ENCODE data around the gene CD200.

CD200 gene

DNA sequence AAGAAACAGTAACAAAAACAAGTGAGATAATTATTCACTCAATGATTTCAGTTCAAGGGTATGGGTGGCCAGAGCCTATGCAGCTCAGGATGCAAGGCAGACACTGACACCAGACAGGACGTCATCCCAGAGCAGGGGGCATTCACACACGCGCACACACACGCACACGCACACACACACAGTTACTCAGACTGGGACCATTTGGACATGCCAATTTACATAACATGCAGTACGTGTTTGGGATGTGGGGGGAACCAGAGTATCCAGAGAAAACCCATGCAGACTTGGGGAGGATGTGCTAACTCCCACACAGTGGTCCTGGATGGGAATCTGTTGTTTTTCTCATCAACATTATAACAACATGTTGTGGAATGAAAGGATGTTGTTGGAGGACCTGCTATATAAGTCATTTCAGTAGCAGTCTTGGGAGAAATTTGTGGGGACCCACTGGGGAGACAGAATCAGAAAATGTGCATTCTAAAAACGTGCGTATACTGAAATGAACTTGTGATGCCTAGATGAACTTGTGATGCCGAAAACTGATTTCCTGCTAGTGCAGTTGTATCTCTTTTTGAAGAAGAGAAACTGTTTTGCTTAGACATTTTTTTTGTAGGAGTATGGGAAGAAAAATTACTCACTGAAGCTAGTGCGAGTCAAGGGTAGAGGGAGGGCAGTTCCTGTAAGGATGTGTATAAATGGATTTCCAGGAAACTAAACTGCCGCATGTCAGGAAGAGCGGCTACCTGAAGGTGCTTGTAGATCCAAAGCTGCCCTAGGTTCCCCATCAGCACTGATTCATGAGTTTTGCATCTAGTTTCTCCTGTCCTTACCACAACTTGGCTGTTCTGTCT is 25.2 kb downstream of the CD200 start:
- no peak overlapping the region for H3K27ac ChIP-seq
- TF ChIP-seq, protein P1, sequence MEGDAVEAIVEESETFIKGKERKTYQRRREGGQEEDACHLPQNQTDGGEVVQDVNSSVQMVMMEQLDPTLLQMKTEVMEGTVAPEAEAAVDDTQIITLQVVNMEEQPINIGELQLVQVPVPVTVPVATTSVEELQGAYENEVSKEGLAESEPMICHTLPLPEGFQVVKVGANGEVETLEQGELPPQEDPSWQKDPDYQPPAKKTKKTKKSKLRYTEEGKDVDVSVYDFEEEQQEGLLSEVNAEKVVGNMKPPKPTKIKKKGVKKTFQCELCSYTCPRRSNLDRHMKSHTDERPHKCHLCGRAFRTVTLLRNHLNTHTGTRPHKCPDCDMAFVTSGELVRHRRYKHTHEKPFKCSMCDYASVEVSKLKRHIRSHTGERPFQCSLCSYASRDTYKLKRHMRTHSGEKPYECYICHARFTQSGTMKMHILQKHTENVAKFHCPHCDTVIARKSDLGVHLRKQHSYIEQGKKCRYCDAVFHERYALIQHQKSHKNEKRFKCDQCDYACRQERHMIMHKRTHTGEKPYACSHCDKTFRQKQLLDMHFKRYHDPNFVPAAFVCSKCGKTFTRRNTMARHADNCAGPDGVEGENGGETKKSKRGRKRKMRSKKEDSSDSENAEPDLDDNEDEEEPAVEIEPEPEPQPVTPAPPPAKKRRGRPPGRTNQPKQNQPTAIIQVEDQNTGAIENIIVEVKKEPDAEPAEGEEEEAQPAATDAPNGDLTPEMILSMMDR (IDR thresholded peaks at IDR 0.05), result no peak

DNA sequence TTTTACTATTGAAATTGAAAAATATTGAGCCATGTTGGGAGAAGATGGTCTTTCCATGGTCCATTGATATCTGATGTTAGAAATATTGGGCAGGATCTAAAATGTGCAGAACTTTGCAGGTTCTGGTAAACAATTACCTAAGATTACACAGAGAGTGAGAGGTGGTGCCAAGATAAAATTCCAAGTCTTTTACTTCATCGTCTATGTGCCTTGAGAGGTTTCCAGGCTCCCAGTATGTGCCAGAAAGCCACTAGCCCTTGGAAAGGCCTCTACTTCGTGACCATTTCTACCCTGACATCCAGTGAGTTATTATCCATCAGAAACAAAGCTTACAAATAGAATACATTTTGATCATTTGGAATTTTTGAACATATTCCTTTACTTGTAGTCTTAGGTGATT is 27.6 kb downstream of the CD200 start:
- TF ChIP-seq, protein P1 (IDR thresholded peaks at IDR 0.05), result no peak
- TF ChIP-seq ZFX (IDR thresholded peaks at IDR 0.05; ENCODE audit: borderline replicate concordance), result no peak
- H3K27ac ChIP-seq, result no peak overlapping the region

DNA sequence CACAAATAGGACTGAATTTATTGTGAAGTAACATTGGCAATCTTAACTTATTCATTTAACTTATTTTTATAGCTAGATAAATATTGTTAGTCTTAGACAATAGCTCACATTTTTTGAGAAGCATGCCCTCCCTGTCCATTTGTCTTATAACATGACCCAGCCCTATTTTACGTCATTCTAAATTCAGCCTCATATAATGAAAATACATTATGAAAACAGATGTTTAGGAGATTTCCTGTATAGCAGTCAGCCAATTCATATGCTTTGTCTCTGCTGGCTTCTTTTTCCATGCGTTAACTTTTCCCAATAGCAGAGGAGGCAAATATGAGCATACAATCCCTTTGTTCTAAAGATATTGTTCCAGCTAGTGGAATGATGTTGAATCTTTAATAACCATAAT is 29.3 kb downstream of the CD200 start:
- TF ChIP-seq, protein P1 (IDR thresholded peaks at IDR 0.05), result no peak
- no peak for TF ChIP-seq ZFX (IDR thresholded peaks at IDR 0.05; ENCODE audit: borderline replicate concordance)
- H3K27ac ChIP-seq, result no peak overlapping the region

DNA sequence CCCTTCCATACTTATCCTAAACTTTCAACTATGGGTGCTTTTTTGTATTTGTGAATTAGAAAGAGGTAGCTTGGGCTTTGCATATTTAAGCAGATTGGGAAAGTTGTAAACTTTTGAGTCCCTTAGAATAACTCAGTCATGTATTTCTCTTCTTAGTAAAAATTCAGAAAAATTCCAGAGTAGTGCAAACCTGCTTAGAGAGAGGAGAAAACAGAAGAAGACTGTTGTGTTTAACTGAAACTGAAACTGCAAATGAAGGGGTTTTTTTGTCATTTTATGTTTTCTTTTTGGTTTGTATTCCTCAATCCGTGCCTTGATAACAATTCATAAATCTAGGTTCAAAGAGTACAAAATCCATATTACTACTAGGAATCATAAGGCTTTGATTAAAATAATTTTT is 31.3 kb downstream of the CD200 start:
- TF ChIP-seq, protein P1 (IDR thresholded peaks at IDR 0.05), result no peak
- TF ChIP-seq ZFX (IDR thresholded peaks at IDR 0.05; ENCODE audit: borderline replicate concordance), result no peak
- no peak overlapping the region for H3K27ac ChIP-seq

DNA sequence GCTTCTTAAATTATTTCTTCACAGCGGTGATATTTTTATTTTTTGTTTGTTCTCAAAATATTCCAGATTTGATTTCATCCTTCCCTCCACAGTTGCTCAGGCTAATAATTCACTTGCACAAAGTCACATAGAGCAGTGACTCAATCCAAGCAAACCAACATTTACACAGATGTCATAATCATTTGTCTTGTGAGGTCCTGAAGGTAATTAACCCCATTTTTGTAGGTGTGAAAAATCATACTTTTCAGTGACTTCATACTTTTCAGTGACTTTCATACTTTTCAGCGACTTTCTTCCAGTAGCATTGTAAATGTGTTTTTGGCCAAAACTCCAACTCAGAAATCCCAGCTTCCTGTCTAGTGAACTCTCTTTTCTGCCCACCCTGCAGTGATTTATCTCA is 32.1 kb downstream of the CD200 start:
- no peak for TF ChIP-seq ZFX (IDR thresholded peaks at IDR 0.05; ENCODE audit: borderline replicate concordance)
- TF ChIP-seq, protein P1 (IDR thresholded peaks at IDR 0.05), result no peak
- no peak overlapping the region for H3K27ac ChIP-seq

DNA sequence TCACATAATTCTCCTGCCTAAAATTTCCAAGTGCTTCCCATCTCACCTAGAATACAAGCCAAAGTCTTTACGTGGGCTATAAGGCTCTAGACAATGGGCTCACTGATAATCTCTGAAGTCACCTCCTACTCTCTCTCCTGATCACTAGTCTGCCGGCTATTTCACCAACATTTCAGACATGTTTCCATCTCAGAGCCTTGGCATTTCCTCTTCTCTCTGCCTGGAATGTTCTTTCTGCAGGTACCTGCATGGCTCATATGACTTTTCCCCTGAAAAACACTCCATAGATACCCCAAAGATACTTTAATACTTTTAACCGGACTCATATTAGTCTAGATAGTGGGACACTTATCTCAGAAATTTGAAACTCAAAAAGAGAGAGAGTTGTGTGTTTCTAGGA is 32.7 kb downstream of the CD200 start:
- TF ChIP-seq, protein P1 (IDR thresholded peaks at IDR 0.05), result no peak
- TF ChIP-seq ZFX (IDR thresholded peaks at IDR 0.05; ENCODE audit: borderline replicate concordance), result no peak
- H3K27ac ChIP-seq, result no peak overlapping the region

DNA sequence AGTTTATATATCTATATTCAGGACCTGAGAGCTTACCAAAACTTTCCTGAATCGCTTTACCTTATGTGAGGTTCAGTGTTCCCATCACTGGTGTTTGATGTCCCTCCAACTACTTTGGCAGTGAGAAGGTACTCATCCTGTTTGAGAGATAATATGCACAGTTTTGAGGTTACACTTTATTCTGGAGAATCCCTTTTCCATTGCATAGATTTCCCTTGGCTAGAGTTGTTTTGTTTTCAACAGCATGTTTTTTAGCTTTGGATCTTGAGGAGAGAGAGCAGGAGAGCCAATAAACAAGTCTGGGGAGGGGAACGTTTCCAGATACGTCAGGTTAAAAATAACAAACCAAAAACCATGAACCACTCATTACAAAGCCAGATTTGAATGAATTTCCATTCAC is 33.6 kb downstream of the CD200 start:
- no peak overlapping the region for H3K27ac ChIP-seq

More for the DNA sequence above, 33.6 kb downstream of the CD200 start:
- TF ChIP-seq, protein P1 (IDR thresholded peaks at IDR 0.05), result no peak
- no peak for TF ChIP-seq ZFX (IDR thresholded peaks at IDR 0.05; ENCODE audit: borderline replicate concordance)
